ENCODE data around the gene SUSD2.

DNA sequence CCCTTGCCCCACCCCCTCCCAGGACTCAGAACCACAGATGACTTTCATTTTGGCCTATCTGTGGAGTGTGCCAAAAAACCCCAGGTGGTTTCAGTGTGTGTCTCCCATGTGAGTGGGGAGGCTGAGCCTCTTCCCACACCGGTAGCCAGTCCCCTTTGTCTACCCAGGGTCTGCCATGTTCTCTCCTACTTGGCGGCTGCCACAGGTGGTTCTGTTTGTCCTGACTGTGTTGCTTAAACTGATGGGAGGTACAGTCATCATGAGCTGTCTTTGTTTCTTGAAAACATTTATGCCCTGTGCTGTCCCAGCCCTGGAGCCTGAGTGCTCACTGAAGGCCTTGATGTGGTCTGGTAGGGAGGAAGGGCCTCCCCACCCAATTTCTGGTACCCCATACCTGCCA is 39.7 kb upstream of the SUSD2 start:
- no peak for TF ChIP-seq POLR2A (IDR thresholded peaks at IDR 0.05; ENCODE audit: low read depth)
- TF ChIP-seq, protein P1, sequence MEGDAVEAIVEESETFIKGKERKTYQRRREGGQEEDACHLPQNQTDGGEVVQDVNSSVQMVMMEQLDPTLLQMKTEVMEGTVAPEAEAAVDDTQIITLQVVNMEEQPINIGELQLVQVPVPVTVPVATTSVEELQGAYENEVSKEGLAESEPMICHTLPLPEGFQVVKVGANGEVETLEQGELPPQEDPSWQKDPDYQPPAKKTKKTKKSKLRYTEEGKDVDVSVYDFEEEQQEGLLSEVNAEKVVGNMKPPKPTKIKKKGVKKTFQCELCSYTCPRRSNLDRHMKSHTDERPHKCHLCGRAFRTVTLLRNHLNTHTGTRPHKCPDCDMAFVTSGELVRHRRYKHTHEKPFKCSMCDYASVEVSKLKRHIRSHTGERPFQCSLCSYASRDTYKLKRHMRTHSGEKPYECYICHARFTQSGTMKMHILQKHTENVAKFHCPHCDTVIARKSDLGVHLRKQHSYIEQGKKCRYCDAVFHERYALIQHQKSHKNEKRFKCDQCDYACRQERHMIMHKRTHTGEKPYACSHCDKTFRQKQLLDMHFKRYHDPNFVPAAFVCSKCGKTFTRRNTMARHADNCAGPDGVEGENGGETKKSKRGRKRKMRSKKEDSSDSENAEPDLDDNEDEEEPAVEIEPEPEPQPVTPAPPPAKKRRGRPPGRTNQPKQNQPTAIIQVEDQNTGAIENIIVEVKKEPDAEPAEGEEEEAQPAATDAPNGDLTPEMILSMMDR (IDR thresholded peaks at IDR 0.05) = no peak
